Endothelial cell of umbilical vein (primary cell): ENCODE measurements around the gene PTPRD. TPM values are rescaled to one million over a fixed set of nuclear protein-coding genes. Genes with fewer than 3 reads are reported as not detected.

Experiments used
- BruUV-seq: library from RNA; stranded (reverse); fragments of 400-500 nt; replicated peaks from 2 replicates; lab custom pipeline; 2021; lab: Mats Ljungman, UMichigan
- CTCF ChIA-PET: fragments of 300-600, 350-600 bp; sonication (Branson Sonifier 250); formaldehyde crosslinking; loops from one replicate; lab custom pipeline; 2021; ENCODE audit warnings: antibody characterized with exemption, inconsistent platforms; lab: Charles Lee
- POLR2A ChIA-PET: fragments of 300-600, 350-600 bp; sonication (Branson Sonifier 250); formaldehyde crosslinking; loops from one replicate; lab custom pipeline; 2021; ENCODE audit warnings: antibody characterized with exemption, inconsistent platforms; lab: Charles Lee
- DNase-seq: peaks from one replicate; pipeline ENCODE4 v3.0.0-alpha.2; 2011; ENCODE audit warnings: low read depth, low spot score
- FAIRE-seq: peaks from 2 replicates; lab custom pipeline; 2011; peaks lifted over from hg19 to GRCh38; lab: Jason Lieb, UNC
- H2AFZ ChIP-seq: 2 replicates; pipeline ENCODE4 v1.6.0; 2012; ENCODE audit warnings: low read depth, low read length, control low read depth, inconsistent platforms
- H3K27ac ChIP-seq: 2 replicates; pipeline ENCODE4 v1.5.1; 2011; ENCODE audit warnings: low read depth, mild to moderate bottlenecking, control low read depth, low read length, moderate library complexity; ENCODE audit not compliant: insufficient read depth
- H3K27me3 ChIP-seq, 2 experiments: 2 replicates each; pipeline versions ENCODE4 v1.6.0 to v1.6.1; 2011; ENCODE audit warnings: low read length in 2 of 2, mixed read lengths in 1 of 2; ENCODE audit not compliant: control insufficient read depth in 2 of 2, insufficient read depth in 2 of 2
- H3K36me3 ChIP-seq, 2 experiments: 2 replicates in 1 of 2; 3 replicates in 1 of 2; pipeline ENCODE4 v1.5.1; 2011; ENCODE audit warnings: low read length in 2 of 2, mild to moderate bottlenecking in 1 of 2, moderate library complexity in 1 of 2; ENCODE audit not compliant: control insufficient read depth in 2 of 2, insufficient read depth in 2 of 2; ENCODE audit errors: extremely low read depth in 1 of 2
- H3K4me1 ChIP-seq: 3 replicates; pipeline ENCODE4 v1.5.1; 2011; ENCODE audit warnings: mild to moderate bottlenecking, low read length; ENCODE audit not compliant: control insufficient read depth, insufficient read depth; ENCODE audit errors: extremely low read depth
- H3K4me2 ChIP-seq: 2 replicates; pipeline ENCODE4 v1.6.1; 2011; ENCODE audit warnings: low read length, control low read depth, mixed read lengths; ENCODE audit not compliant: insufficient read depth
- H3K4me3 ChIP-seq, 3 experiments: fragments of 200-600 bp in 1 of 3; sonication (generic), shearing (Covaris generic) in 1 of 3; replicated peaks in 1 of 3; 2 replicates each; pipeline ENCODE4 v1.5.1; 2011 to 2016; ENCODE audit warnings: control low read depth in 3 of 3, low read length in 3 of 3, mild to moderate bottlenecking in 2 of 3, inconsistent platforms in 1 of 3, low read depth in 1 of 3, moderate library complexity in 1 of 3; ENCODE audit not compliant: insufficient read depth in 1 of 3
- H3K79me2 ChIP-seq: 2 replicates; pipeline ENCODE4 v1.6.0; 2012; ENCODE audit warnings: low read length, inconsistent platforms; ENCODE audit not compliant: control insufficient read depth, insufficient read depth
- H3K9ac ChIP-seq: replicated peaks from 2 replicates; pipeline ENCODE3; 2011; ENCODE audit warnings: low read length, control low read depth; ENCODE audit not compliant: insufficient read depth; ENCODE audit errors: extremely low read depth
- H3K9me1 ChIP-seq: replicated peaks from 3 replicates; pipeline ENCODE4 v1.6.0; 2011; ENCODE audit warnings: mild to moderate bottlenecking, low read length; ENCODE audit not compliant: control insufficient read depth, insufficient read depth; ENCODE audit errors: extremely low read depth
- H3K9me3 ChIP-seq: replicated peaks from 2 replicates; pipeline ENCODE4 v1.5.1; 2012; ENCODE audit warnings: low read length, inconsistent platforms; ENCODE audit not compliant: control insufficient read depth, insufficient read depth
- H4K20me1 ChIP-seq: replicated peaks from 2 replicates; pipeline ENCODE3; 2011; ENCODE audit warnings: mild to moderate bottlenecking, low read length; ENCODE audit not compliant: control insufficient read depth, insufficient read depth; ENCODE audit errors: extremely low read depth
- GATA2 ChIP-seq: IDR thresholded peaks from 2 replicates; pipeline ENCODE4 v1.7.0; 2011; ENCODE audit warnings: low read depth, mild to moderate bottlenecking, moderate library complexity, mixed read lengths, low read length; ENCODE audit not compliant: insufficient read length, insufficient read depth
- JUN ChIP-seq: IDR thresholded peaks from 2 replicates; pipeline ENCODE4 v1.6.1; 2011; ENCODE audit warnings: borderline replicate concordance, low read depth; ENCODE audit not compliant: insufficient read length, insufficient read depth
- POLR2A ChIP-seq: IDR thresholded peaks from 2 replicates; pipeline ENCODE4 v1.6.1; 2012; ENCODE audit warnings: low read depth, mild to moderate bottlenecking, control low read depth, low read length
- dilution Hi-C: fragments of 300-500 bp; cut with MboI; formaldehyde crosslinking; loops from one replicate; pipeline ENCODE4 v1.15.0; 2019; ENCODE audit warnings: low sequenced_read_pairs; ENCODE audit not compliant: extremely low pct_ligation_motif_present
- intact Hi-C: fragments of 100-400 bp; cut with micrococcal nuclease; formaldehyde crosslinking; loops from one replicate; pipeline ENCODE4 v1.10.0; 2022
- polyA plus RNA-seq, 4 experiments: library from polyadenylated mRNA; depleted of rRNA in 3 of 4; stranded (reverse) in 3 of 4; unstranded in 1 of 4; fragments of >200 nt; gene quantifications; 2 replicates each; pipeline versions ENCODE4 v1.2.1 to v1.2.3, GENCODE V29; 2011 to 2012; ENCODE audit warnings: missing spikeins in 1 of 4
- total RNA-seq: library from RNA; stranded (reverse); gene quantifications from 2 replicates; pipeline ENCODE4 v1.2.3, GENCODE V29; 2021
- TF ChIP-seq, protein P1 (sequence below), 2 donors: IDR thresholded peaks; 1 replicate in 1 of 2; 2 replicates in 1 of 2; pipeline ENCODE4 v1.5.1; 2011; ENCODE audit warnings: low read length in 2 of 2, mild to moderate bottlenecking in 2 of 2, moderate library complexity in 2 of 2, control low read depth in 1 of 2, inconsistent platforms in 1 of 2, low read depth in 1 of 2; ENCODE audit not compliant: insufficient read depth in 1 of 2; ENCODE audit errors: extremely low read depth in 1 of 2

PTPRD gene
- total and polyA plus RNA-seq, 2 donors (not counting 3 experiments of a cell fraction or from before 2014, with no cell fraction given): 5.5 to 5.7 TPM

DNA sequence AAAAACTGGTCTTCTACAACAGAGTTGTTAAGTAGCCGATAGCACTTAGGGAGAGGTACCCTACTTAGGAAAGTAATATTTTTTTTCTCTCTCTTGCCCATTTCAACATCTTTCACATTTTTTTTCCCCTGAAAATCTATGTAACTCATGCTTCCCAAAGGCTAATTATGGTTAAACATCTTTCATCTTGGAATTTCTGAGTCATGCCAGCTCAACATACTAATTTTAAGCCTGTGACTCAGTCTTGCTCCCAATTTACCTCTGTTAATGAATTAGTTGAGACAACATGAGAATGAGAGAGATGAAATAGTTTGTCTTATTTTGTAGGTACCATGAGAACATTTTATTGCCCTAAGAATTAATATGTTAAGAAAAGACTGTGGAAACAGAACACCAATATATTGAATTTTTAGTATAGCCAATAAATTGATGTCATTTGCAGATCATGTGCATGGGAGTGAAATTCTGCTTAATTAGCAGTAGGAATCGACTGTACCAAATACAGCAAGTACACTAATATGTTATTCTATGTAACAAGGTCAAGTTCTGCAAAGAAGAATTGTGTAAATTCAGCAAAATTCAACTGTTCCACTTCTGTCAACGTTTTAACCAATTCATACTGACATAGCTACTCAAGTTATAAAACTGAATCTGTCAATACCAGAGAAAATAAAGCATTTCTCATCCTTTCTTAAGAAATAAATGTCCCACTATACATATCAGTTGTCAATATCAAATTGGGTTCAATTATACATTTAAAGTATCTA is 550.0 kb downstream of the PTPRD start:
- peak; percentile 47 for DNase-seq
- H3K4me1 ChIP-seq: peaks cover 11% of the 10 kb centered on the region
- no peaks in the 10 kb centered on the region for H3K27me3 ChIP-seq
- dilution Hi-C loops (no loop called here), intact Hi-C loops (no loop called here)
- H3K4me3 ChIP-seq: no peak overlapping the region
- no TSS peak for BruUV-seq
- H3K36me3 ChIP-seq: no peaks in the 10 kb centered on the region
- H2AFZ ChIP-seq: peak overlapping the region; percentile 26
- no peak overlapping the region for H3K9ac ChIP-seq
- no peaks in the 10 kb centered on the region for H3K79me2 ChIP-seq
- no peak for FAIRE-seq
- TF ChIP-seq JUN (peak; percentile 29), POLR2A (no peak)
- no peak overlapping the region for H3K27ac ChIP-seq
- CTCF ChIA-PET: interaction anchor here (0.7 to 4.8 kb wide), 5 partner anchors 17 to 206 kb away, joined by 3 to 91 read pairs (median 10); no protein-coding TSS in a partner anchor
- POLR2A ChIA-PET: no interaction called here
- no peaks in the 10 kb centered on the region for H4K20me1 ChIP-seq
- H3K9me1 ChIP-seq: no peaks in the 10 kb centered on the region
- no peak overlapping the region for H3K4me2 ChIP-seq
- H3K9me3 ChIP-seq: no peaks in the 10 kb centered on the region

DNA sequence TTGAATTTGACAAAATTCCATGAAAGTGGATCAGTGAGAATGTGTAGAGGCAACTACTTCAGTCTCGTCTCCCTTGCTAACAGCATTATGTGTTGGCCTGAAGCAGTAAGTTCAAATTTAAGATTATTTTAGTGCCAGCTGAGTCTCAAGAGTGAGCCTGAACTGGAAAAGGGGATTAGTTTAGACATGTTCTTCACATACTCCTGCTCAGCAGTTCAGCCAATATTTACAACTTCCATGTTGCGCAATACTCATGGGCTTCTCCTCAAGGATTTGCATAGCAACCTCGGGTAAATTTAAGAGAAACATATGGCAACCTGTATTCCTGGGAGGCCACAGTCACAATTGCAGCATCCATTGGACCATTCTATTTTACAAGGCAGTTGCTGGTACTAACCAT is 553.8 kb downstream of the PTPRD start:
- Histone ChIP-seq H3K4me2 (no peak overlapping the region), H3K9ac (no peak overlapping the region), H2AFZ (no peak overlapping the region), H3K4me3 (no peak overlapping the region), H3K27me3 (no peaks in the 10 kb centered on the region), H3K27ac (no peak overlapping the region), H3K9me3 (no peaks in the 10 kb centered on the region), H4K20me1 (no peaks in the 10 kb centered on the region), H3K4me1 (peaks cover 11% of the 10 kb centered on the region), H3K9me1 (no peaks in the 10 kb centered on the region), H3K79me2 (no peaks in the 10 kb centered on the region), H3K36me3 (no peaks in the 10 kb centered on the region)
- DNase-seq: no peak
- TF ChIP-seq GATA2: no peak
- TF ChIP-seq, protein P1, sequence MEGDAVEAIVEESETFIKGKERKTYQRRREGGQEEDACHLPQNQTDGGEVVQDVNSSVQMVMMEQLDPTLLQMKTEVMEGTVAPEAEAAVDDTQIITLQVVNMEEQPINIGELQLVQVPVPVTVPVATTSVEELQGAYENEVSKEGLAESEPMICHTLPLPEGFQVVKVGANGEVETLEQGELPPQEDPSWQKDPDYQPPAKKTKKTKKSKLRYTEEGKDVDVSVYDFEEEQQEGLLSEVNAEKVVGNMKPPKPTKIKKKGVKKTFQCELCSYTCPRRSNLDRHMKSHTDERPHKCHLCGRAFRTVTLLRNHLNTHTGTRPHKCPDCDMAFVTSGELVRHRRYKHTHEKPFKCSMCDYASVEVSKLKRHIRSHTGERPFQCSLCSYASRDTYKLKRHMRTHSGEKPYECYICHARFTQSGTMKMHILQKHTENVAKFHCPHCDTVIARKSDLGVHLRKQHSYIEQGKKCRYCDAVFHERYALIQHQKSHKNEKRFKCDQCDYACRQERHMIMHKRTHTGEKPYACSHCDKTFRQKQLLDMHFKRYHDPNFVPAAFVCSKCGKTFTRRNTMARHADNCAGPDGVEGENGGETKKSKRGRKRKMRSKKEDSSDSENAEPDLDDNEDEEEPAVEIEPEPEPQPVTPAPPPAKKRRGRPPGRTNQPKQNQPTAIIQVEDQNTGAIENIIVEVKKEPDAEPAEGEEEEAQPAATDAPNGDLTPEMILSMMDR (IDR thresholded peaks at IDR 0.05; ENCODE audit: extremely low read depth in 1 of 2, insufficient read depth in 1 of 2, low read depth in 1 of 2, low read length in 2 of 2): no peak
- no TSS peak for BruUV-seq
- no peak for FAIRE-seq
- CTCF ChIA-PET: interaction anchor here (1.1 to 4.8 kb wide), 13 partner anchors 10 to 214 kb away, joined by 3 to 91 read pairs (median 12); no protein-coding TSS in a partner anchor
- intact Hi-C loops (no loop called here), dilution Hi-C loops (no loop called here)
- POLR2A ChIA-PET: interaction anchor here (1.0 kb wide), 1 partner anchor 13 kb away, joined by 3 read pairs; no protein-coding TSS in a partner anchor
